Muscle layer of duodenum (tissue), 2 donors: ENCODE results near the gene COA1.
"Not testable (repeated sequence)": the region's sequence is repeated elsewhere in the genome, so short reads cannot be mapped to it uniquely, and the experiment has no call there.

Source experiments
- H3K27ac ChIP-seq: one replicate; pipeline ENCODE4 v1.7.0; 2013; ENCODE audit warnings: mild to moderate bottlenecking, low read length
- H3K27me3 ChIP-seq: one replicate; pipeline ENCODE4 v1.7.0; 2013; ENCODE audit warnings: low read depth, mild to moderate bottlenecking, control low read depth, low read length
- H3K36me3 ChIP-seq, 2 donors: one replicate each; pipeline ENCODE4 v1.7.0; 2013; ENCODE audit warnings: low read length in 2 of 2, control low read depth in 1 of 2, mild to moderate bottlenecking in 1 of 2; ENCODE audit not compliant: insufficient read depth in 2 of 2, control insufficient read depth in 1 of 2
- H3K4me1 ChIP-seq, 2 donors: one replicate each; pipeline ENCODE4 v1.7.0; 2013; ENCODE audit warnings: low read length in 2 of 2, mild to moderate bottlenecking in 2 of 2, control low read depth in 1 of 2, moderate library complexity in 1 of 2; ENCODE audit not compliant: insufficient read depth in 2 of 2, control insufficient read depth in 1 of 2
- H3K4me3 ChIP-seq, 2 donors: one replicate each; pipeline ENCODE4 v1.7.0; 2013; ENCODE audit warnings: low read length in 2 of 2, low read depth in 1 of 2, mild to moderate bottlenecking in 1 of 2
- H3K9me3 ChIP-seq, 2 donors: one replicate each; pipeline ENCODE4 v1.7.0; 2013; ENCODE audit warnings: low read length in 2 of 2, control low read depth in 1 of 2, mild to moderate bottlenecking in 1 of 2; ENCODE audit not compliant: control insufficient read depth in 1 of 2
- donor health status: healthy.

COA1 gene

GRCh38 chr7:43619213-43620012 is 109.9 kb downstream of the COA1 start:
- Histone ChIP-seq H3K27ac (no peak overlapping the region), H3K4me3 (no peak overlapping the region), H3K9me3 (no peaks in the 10 kb centered on the region), H3K4me1 (no peaks in the 10 kb centered on the region), H3K27me3 (no peaks in the 10 kb centered on the region), H3K36me3 (peaks cover 13 to 21% of the 10 kb centered on the region in 2 donors)

DNA sequence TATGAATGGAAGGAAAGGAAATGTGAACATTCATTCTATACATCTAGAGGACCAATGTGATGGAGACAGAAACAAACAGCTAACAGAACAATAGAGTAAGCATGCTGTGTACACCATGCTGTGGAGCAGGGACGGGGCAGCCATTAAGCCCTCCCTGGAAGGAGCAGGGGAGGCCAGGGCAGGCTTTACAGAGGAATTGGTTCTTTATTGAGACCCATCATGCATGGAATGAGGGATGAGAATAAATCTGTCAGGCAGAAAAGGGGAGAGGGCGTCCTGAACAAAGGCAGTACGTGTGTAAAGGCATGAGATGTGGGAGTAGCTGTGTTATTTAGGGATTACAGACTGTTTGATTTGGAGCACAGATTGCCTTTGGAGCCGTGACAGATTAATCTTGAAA is 111.2 kb downstream of the COA1 start:
- no peaks in the 10 kb centered on the region for H3K9me3 ChIP-seq
- peaks cover 8 to 19% of the 10 kb centered on the region in 2 donors for H3K36me3 ChIP-seq
- no peak overlapping the region for H3K27ac ChIP-seq
- H3K4me3 ChIP-seq = no peak overlapping the region
- no peaks in the 10 kb centered on the region for H3K27me3 ChIP-seq
- peaks cover 0 to 4% of the 10 kb centered on the region in 2 donors for H3K4me1 ChIP-seq

DNA sequence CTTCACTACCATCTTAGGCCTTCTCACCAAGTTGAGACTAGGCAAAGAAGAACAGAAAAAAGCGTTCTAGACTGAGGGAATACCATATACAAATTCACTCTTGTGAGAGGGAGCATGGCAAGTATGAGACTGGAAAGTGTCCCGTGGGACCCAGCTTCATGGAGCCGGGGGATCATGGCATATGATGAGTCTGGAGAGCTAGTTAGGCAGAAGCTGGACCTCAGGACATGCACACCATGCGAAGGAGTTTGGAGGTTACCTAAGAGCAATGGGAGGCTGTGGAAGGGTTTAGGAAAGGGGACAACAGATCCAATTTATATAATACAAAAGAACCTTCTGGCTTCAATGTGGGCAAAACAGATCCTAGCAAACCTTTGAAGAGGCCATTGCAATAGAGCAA is 112.3 kb downstream of the COA1 start:
- Histone ChIP-seq H3K27me3 (no peaks in the 10 kb centered on the region), H3K27ac (no peak overlapping the region), H3K36me3 (peaks cover 8 to 19% of the 10 kb centered on the region in 2 donors), H3K4me3 (no peak overlapping the region), H3K4me1 (peaks cover 5 to 15% of the 10 kb centered on the region in 2 donors), H3K9me3 (no peaks in the 10 kb centered on the region)

- H3K36me3 ChIP-seq = peaks cover 8 to 19% of the 10 kb centered on the region in 2 donors
- no peaks in the 10 kb centered on the region for H3K27me3 ChIP-seq
- H3K9me3 ChIP-seq = no peaks in the 10 kb centered on the region
- H3K4me3 ChIP-seq = no peak overlapping the region
- peaks cover 8 to 22% of the 10 kb centered on the region in 2 donors for H3K4me1 ChIP-seq
- H3K27ac ChIP-seq = no peak overlapping the region
Measured at GRCh38 chr7:43615558-43616145, 113.7 kb downstream of the COA1 start.

GRCh38 chr7:43612599-43613589 is 116.4 kb downstream of the COA1 start:
- Histone ChIP-seq H3K27me3 (no peaks in the 10 kb centered on the region), H3K36me3 (peaks cover 1 to 12% of the 10 kb centered on the region in 2 donors), H3K27ac (no peak overlapping the region), H3K4me3 (no peak overlapping the region), H3K9me3 (no peaks in the 10 kb centered on the region), H3K4me1 (peaks cover 8 to 22% of the 10 kb centered on the region in 2 donors)

GRCh38 chr7:43612128-43612527 is 117.2 kb downstream of the COA1 start:
- Histone ChIP-seq H3K4me1 (peaks cover 8 to 22% of the 10 kb centered on the region in 2 donors), H3K9me3 (no peaks in the 10 kb centered on the region), H3K27me3 (no peaks in the 10 kb centered on the region), H3K36me3 (peaks cover 0 to 12% of the 10 kb centered on the region in 2 donors), H3K4me3 (no peak overlapping the region), H3K27ac (no peak overlapping the region)

DNA sequence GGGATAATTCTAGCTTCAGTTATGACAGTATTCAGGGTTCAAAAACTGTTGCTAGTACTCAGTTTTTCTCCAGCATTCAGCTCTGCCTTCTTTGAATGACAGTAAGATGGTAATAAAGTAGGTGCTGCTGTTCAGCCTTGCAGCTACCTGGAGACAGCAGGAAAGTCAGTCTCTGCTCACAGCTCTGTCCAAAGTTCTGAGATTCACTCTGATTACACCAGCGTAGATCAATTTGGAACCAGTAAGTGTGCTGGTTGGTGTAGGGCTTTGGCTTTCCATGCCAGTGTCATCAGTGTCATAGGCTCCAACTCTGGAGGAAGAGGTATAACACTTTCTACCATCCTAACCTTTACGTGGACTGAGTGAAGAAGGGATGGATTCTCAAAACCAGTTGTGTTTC is 120.2 kb downstream of the COA1 start:
- no peak overlapping the region for H3K27ac ChIP-seq
- H3K27me3 ChIP-seq = no peaks in the 10 kb centered on the region
- peaks cover 8 to 22% of the 10 kb centered on the region in 2 donors for H3K4me1 ChIP-seq
- H3K4me3 ChIP-seq = no peak overlapping the region
- peaks cover 0 to 12% of the 10 kb centered on the region in 2 donors for H3K36me3 ChIP-seq
- no peaks in the 10 kb centered on the region for H3K9me3 ChIP-seq

DNA sequence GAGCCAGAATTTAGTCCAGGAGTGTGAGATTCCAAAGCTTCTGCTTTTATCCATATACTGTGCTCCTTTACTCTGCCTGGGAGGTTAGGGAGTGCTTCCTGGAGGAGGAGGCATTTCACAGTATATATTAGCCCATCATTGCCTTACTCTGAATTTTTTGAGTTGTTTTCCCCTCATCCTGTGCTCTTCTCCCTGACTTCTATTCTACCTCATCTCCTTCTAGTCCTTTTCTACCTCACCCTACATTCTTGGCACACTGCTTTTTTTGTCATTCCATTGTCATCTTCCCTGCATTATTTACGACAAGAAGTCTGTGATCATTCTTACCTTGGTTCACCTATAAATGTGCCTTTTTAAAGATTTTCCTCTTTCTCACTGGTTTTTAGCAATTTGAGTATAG is 125.1 kb downstream of the COA1 start:
- H3K4me3 ChIP-seq = no peak overlapping the region
- peaks cover 0 to 5% of the 10 kb centered on the region in 2 donors for H3K4me1 ChIP-seq
- no peaks in the 10 kb centered on the region for H3K9me3 ChIP-seq
- no peaks in the 10 kb centered on the region for H3K27me3 ChIP-seq
- peaks cover 0 to 6% of the 10 kb centered on the region in 2 donors for H3K36me3 ChIP-seq
- no peak overlapping the region for H3K27ac ChIP-seq

GRCh38 chr7:43602256-43602655 is 127.1 kb downstream of the COA1 start:
- H3K9me3 ChIP-seq = no peaks in the 10 kb centered on the region
- H3K36me3 ChIP-seq = peaks cover 1 to 9% of the 10 kb centered on the region in 2 donors
- H3K27me3 ChIP-seq = no peaks in the 10 kb centered on the region
- peaks cover 0 to 5% of the 10 kb centered on the region in 2 donors for H3K4me1 ChIP-seq
- H3K4me3 ChIP-seq = no peak overlapping the region
- H3K27ac ChIP-seq = no peak overlapping the region

- Histone ChIP-seq H3K9me3 (no peaks in the 10 kb centered on the region), H3K4me3 (no peak overlapping the region), H3K36me3 (peaks cover 5 to 13% of the 10 kb centered on the region in 2 donors), H3K4me1 (peaks cover 0 to 5% of the 10 kb centered on the region in 2 donors), H3K27me3 (no peaks in the 10 kb centered on the region), H3K27ac (no peak overlapping the region)
Measured at GRCh38 chr7:43600056-43600455, 129.3 kb downstream of the COA1 start.

GRCh38 chr7:43596426-43596825 is 132.9 kb downstream of the COA1 start:
- not testable (repeated sequence) for H3K4me1 ChIP-seq, H3K4me3 ChIP-seq, H3K27ac ChIP-seq, H3K27me3 ChIP-seq, H3K9me3 ChIP-seq
- peaks cover 5 to 13% of the 10 kb centered on the region in 2 donors for H3K36me3 ChIP-seq
